Stimulated activated CD4-positive, alpha-beta T cell treated with anti-CD3 and anti-CD28 coated beads, TNF-alpha, amount 100 ng/mL, for 4 hours (primary cell): Measurements from ENCODE around the gene FOXA3.
"Not testable (repeated sequence)": the region's sequence is repeated elsewhere in the genome, so short reads cannot be mapped to it uniquely, and the experiment has no call there.

Source experiments
- DNase-seq, 3 experiments: peaks; one replicate each; pipeline ENCODE4 v3.0.0-alpha.2; 2020; ENCODE audit warnings: low read depth in 3 of 3

FOXA3 gene

GRCh38 chr19:45890877-45891276 is 26.8 kb downstream of the FOXA3 start:
- DNase-seq, result no peak

GRCh38 chr19:45895519-45895972 is 31.4 kb downstream of the FOXA3 start:
- no peak for DNase-seq

GRCh38 chr19:45895983-45896599 is 32.0 kb downstream of the FOXA3 start:
- not testable (repeated sequence) for DNase-seq

- DNase-seq, result no peak
Observed at GRCh38 chr19:45897261-45897812, 33.2 kb downstream of the FOXA3 start.

- DNase-seq, result no peak
Observed at GRCh38 chr19:45899253-45899652, 35.1 kb downstream of the FOXA3 start.

- DNase-seq, result no peak
Observed at GRCh38 chr19:45899919-45900589, 35.9 kb downstream of the FOXA3 start.

- no peak for DNase-seq
Observed at GRCh38 chr19:45900738-45901431, 36.8 kb downstream of the FOXA3 start.

GRCh38 chr19:45901432-45901911 is 37.3 kb downstream of the FOXA3 start:
- DNase-seq, result no peak

- DNase-seq, result no peak
Observed at GRCh38 chr19:45901912-45902650, 38.0 kb downstream of the FOXA3 start, which contains the start of gene MYPOP. Gene MYPOP, minus strand, starts transcription at chr19:45902613. Its CDS starts 840 bp downstream, at chr19:45901773.

GRCh38 chr19:45902651-45903625 is 38.8 kb downstream of the FOXA3 start:
- DNase-seq, result peak; percentile 99

- no peak for DNase-seq
Observed at GRCh38 chr19:45905011-45905410, 40.9 kb downstream of the FOXA3 start.

- DNase-seq, result no peak
Observed at GRCh38 chr19:45906221-45906620, 42.1 kb downstream of the FOXA3 start.

- no peak for DNase-seq
Observed at GRCh38 chr19:45908956-45909355, 44.8 kb downstream of the FOXA3 start.

- DNase-seq, result no peak
Observed at GRCh38 chr19:45911291-45911690, 47.2 kb downstream of the FOXA3 start.

GRCh38 chr19:45913874-45914830 is 50.0 kb downstream of the FOXA3 start, which contains the start of gene NANOS2:
Gene NANOS2, minus strand, starts transcription at chr19:45914778. Its CDS starts 85 bp downstream, at chr19:45914693.
- no peak for DNase-seq

- no peak for DNase-seq
Observed at GRCh38 chr19:45917421-45918091, 53.4 kb downstream of the FOXA3 start.

GRCh38 chr19:45918721-45919120 is 54.6 kb downstream of the FOXA3 start:
- DNase-seq, result no peak

- no peak for DNase-seq
Observed at GRCh38 chr19:45919678-45920077, 55.6 kb downstream of the FOXA3 start.

- no peak for DNase-seq
Observed at GRCh38 chr19:45920458-45920857, 56.3 kb downstream of the FOXA3 start.
